Activated CD4-positive, alpha-beta T cell treated with anti-CD3 and anti-CD28 coated beads, Interleukin-2, amount 50 U/mL, for 1 hour (primary cell): Measurements from ENCODE around the gene RGN.
"Not testable (repeated sequence)": the region's sequence is repeated elsewhere in the genome, so short reads cannot be mapped to it uniquely, and the experiment has no call there.

Experiments used
- DNase-seq: peaks from one replicate; pipeline ENCODE4 v3.0.0-alpha.2; 2020

The RGN gene

DNA sequence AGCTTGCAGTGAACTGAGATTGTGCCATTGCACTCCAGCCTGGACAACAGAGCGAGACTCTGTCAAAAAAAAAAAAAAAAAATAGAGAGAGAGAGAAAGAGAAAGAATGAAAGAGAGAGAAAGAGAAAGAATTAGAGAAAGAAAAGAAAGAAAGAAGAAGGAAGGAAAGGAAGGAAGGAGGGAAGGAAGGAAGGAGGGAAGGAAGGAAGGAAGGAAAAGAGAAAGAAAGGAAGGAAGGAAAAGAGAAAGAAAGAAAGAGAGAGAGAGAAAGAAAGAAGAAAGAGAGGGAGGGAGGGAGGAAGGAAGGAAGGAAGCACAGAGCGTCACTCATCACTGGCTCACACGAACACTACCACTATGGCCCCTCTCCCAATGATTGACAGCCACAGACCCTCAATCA, 46.2 kb downstream of the RGN start:
- DNase-seq, result not testable (repeated sequence)

DNA sequence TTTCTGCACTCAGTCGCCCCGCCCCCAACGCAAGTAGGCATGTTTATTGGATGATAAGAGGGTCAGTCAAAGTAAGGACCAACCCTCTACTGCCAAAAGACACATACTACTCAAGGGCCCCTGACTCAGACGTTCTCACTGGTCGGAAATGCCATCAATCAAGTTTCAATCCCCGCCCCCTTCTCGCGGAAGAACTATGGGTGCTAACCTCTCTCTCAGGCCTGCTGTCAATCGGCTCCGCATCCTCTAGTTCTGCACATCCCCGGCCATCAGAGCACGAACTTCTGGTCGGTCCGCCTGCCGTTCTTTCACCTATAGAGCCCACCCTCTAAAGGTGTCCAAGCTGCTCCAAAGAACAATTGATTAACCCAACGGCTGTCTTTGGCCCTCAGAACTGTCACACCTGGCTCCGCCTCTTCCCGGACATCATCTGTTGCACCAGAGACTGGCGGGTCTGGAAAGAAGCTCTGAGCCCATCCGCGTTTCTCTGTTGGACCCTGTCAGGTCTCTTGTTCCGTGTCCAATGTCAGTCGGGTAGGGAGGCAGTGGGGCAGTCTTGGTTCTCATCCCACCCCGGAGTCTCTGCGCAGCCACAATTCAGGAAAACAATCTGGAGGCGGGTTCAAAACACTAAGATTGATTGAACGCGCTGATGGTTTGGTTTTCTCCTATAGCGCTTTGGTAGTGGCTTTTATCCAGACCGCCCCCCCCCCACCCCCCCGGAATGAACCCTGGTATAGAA, 51.1 kb downstream of the RGN start:
- peak; percentile 83 for DNase-seq

DNA sequence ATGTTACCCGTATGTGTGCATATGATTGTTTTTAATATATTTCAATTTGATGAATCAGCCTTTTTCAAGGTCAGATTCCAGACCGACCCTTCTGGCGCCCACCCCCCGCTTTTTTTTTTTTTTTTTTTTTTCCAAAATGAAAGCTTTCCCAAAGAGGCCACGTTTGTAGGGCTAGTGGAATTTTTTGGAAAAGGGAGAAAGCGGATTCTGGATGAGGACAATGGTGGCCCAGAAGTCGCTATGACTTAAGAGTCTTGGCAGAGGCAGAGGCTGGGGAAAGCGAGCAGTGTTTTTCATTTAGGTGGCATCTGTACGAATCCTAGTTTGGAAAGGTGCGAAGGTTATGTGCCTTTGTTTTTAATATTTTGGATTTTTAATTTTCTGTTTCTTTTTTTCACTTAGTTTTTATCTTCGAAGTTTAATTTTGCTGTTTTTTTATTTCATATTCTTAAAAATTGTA, 51.7 kb downstream of the RGN start:
- no peak for DNase-seq

- DNase-seq, result no peak
These were observed 55.2 kb downstream of the RGN start for GRCh38 chrX:47133493-47133892.

- not testable (repeated sequence) for DNase-seq
These were observed 57.4 kb downstream of the RGN start for GRCh38 chrX:47135650-47136049.

DNA sequence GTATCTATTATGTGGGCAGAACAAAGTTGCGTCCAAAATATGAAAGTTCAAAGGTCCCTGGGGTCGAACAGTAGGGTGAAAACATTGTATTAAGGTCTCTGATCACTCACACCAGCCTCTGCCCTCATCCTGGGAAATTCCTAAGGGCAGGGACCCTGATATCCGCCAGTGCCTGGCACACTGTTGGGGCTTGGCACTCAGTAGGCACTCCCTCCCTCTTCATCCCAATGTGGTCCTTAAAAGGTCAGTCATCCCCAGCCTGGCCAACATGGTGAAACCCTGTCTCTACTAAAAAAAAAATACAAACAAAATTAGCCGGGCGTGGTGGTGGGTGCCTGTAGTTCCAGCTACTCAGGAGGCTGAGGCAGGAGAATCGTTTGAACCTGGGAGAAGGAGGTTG, 59.9 kb downstream of the RGN start:
- no peak for DNase-seq
